Ishikawa (cell line): ENCODE data around the gene PRICKLE1.

Experiments used
- CEBPB ChIP-seq: IDR thresholded peaks from 2 replicates; pipeline ENCODE4 v1.6.1; 2012
- CREB1 ChIP-seq: IDR thresholded peaks from 2 replicates; pipeline ENCODE4 v1.6.1; 2012; ENCODE audit warnings: low read depth
- EGR1 ChIP-seq: IDR thresholded peaks from 2 replicates; pipeline ENCODE4 v1.6.1; 2012
- EP300 ChIP-seq: IDR thresholded peaks from 2 replicates; pipeline ENCODE4 v1.6.1; 2012; ENCODE audit warnings: borderline replicate concordance
- FOXM1 ChIP-seq: IDR thresholded peaks from 2 replicates; pipeline ENCODE4 v1.6.1; 2012; ENCODE audit warnings: low read depth, borderline replicate concordance
- MAX ChIP-seq: IDR thresholded peaks from 2 replicates; pipeline ENCODE4 v1.6.1; 2012
- NFIC ChIP-seq: IDR thresholded peaks from 2 replicates; pipeline ENCODE4 v1.6.1; 2012
- RAD21 ChIP-seq: IDR thresholded peaks from 2 replicates; pipeline ENCODE4 v1.6.1; 2012; ENCODE audit warnings: low read depth
- TAF1 ChIP-seq: IDR thresholded peaks from 2 replicates; pipeline ENCODE4 v1.6.1; 2012; ENCODE audit warnings: low read depth, mild to moderate bottlenecking
- TCF12 ChIP-seq: IDR thresholded peaks from 2 replicates; pipeline ENCODE4 v1.6.1; 2012; ENCODE audit warnings: low read depth
- TEAD4 ChIP-seq: IDR thresholded peaks from 2 replicates; pipeline ENCODE4 v1.6.1; 2012
- YY1 ChIP-seq: IDR thresholded peaks from 2 replicates; pipeline ENCODE4 v1.6.1; 2012; ENCODE audit warnings: low read depth
- ZBTB7A ChIP-seq: IDR thresholded peaks from 2 replicates; pipeline ENCODE4 v1.6.1; 2012; ENCODE audit warnings: low read depth
- TF ChIP-seq, protein P1 (sequence below): IDR thresholded peaks from 2 replicates; pipeline ENCODE4 v1.6.1; 2012; ENCODE audit warnings: low read depth, mild to moderate bottlenecking
- TF ChIP-seq, protein P2 (sequence below): IDR thresholded peaks from 2 replicates; pipeline ENCODE4 v1.6.1; 2012

Gene PRICKLE1

GRCh38 chr12:42534184-42534838, 55.2 kb downstream of the PRICKLE1 start:
- TF ChIP-seq, protein P1, sequence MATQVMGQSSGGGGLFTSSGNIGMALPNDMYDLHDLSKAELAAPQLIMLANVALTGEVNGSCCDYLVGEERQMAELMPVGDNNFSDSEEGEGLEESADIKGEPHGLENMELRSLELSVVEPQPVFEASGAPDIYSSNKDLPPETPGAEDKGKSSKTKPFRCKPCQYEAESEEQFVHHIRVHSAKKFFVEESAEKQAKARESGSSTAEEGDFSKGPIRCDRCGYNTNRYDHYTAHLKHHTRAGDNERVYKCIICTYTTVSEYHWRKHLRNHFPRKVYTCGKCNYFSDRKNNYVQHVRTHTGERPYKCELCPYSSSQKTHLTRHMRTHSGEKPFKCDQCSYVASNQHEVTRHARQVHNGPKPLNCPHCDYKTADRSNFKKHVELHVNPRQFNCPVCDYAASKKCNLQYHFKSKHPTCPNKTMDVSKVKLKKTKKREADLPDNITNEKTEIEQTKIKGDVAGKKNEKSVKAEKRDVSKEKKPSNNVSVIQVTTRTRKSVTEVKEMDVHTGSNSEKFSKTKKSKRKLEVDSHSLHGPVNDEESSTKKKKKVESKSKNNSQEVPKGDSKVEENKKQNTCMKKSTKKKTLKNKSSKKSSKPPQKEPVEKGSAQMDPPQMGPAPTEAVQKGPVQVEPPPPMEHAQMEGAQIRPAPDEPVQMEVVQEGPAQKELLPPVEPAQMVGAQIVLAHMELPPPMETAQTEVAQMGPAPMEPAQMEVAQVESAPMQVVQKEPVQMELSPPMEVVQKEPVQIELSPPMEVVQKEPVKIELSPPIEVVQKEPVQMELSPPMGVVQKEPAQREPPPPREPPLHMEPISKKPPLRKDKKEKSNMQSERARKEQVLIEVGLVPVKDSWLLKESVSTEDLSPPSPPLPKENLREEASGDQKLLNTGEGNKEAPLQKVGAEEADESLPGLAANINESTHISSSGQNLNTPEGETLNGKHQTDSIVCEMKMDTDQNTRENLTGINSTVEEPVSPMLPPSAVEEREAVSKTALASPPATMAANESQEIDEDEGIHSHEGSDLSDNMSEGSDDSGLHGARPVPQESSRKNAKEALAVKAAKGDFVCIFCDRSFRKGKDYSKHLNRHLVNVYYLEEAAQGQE, result no peak
- TF ChIP-seq YY1 (no peak), TEAD4 (no peak), FOXM1 (no peak), RAD21 (no peak), TAF1 (no peak), CEBPB (no peak), TCF12 (no peak)
- TF ChIP-seq, protein P2, sequence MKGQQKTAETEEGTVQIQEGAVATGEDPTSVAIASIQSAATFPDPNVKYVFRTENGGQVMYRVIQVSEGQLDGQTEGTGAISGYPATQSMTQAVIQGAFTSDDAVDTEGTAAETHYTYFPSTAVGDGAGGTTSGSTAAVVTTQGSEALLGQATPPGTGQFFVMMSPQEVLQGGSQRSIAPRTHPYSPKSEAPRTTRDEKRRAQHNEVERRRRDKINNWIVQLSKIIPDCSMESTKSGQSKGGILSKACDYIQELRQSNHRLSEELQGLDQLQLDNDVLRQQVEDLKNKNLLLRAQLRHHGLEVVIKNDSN, result no peak

DNA sequence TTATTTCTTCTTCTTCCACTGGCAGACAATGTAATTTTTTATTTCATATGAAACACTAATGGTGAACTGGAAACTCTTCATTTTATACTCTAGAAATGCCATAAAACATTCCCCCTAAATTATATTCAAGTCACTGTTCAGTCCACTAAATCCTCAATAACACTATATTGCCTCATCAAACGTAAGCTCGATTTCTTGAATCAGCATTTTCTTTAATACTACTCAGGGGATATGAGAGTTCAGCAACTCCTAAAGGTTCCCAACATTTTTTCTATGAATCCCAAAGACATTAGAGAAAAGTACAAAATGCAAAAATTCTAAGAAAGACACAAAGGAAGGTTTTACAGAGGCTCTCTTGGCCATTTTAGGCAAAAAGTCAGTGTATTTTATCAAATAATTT, 59.3 kb downstream of the PRICKLE1 start:
- no peak for TF ChIP-seq CEBPB
- TF ChIP-seq EP300, result no peak

DNA sequence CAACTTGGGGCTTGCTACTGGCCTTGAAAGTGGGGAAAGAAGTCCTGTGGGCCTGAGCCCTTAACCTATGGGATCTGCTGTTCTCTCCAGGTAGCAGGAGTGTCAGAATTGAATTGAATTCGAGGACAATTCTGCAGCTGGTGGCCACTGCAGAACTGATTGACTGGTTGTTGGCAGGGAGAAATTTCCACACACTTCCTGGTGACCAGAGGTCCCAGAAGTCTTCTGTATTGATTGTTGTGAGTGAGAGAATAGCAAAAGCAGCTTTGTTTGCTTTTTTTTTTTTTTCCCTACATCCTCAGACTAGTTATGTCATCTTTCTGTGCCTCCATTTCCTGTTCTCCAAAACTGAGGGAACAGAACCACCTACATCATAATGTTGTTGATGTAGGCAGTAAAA, 64.1 kb downstream of the PRICKLE1 start:
- TF ChIP-seq TCF12 (no peak), NFIC (no peak), RAD21 (no peak), CEBPB (no peak)
- TF ChIP-seq, protein P1, result no peak

DNA sequence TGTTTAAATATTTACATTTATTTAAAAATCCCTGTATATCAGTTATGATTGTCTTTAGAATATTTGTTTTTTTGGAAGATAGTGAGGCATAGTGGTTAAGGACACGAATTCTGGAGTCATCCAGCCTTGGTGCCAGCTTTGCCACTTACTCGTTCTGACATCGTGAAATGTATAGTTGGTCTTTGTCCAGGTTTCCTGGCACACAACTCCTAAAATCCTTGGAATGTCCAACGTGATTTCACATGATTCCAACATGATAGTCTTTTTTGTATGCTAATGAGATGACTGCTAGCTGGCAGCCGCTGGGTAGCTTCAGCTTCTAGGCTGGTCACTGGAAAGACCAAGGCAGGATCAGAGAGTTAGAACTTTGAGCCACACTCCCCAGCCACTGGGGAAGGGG, 64.8 kb downstream of the PRICKLE1 start:
- no peak for TF ChIP-seq RAD21
- no peak for TF ChIP-seq NFIC
- no peak for TF ChIP-seq CREB1
- no peak for TF ChIP-seq YY1
- TF ChIP-seq FOXM1, result no peak
- no peak for TF ChIP-seq EGR1
- no peak for TF ChIP-seq EP300
- TF ChIP-seq TEAD4, result no peak
- TF ChIP-seq MAX, result no peak
- TF ChIP-seq TAF1, result no peak
- no peak for TF ChIP-seq TCF12

- TF ChIP-seq ZBTB7A, result no peak
- no peak for TF ChIP-seq CEBPB
- TF ChIP-seq FOXM1, result no peak
- no peak for TF ChIP-seq TAF1
These were observed 73.0 kb downstream of the PRICKLE1 start for GRCh38 chr12:42516573-42516972.

DNA sequence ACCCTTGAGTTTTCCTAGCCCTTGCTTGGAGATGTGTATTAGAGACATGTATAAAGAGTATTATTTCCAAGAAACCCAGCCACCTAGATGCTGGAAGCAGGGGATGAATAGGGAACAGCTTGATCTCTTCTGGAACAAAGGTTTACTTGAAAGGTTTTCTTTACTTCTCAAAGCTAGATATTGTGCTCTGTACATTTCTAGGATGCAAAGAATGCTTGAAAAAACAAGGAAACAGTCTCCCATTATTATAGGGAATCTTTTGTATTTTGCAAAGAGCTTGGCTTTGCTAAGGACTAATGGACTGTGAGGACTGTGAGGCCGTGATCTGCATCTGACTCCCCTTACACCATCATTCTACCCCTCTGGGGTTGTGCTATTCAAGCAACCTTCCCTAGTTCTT, 77.9 kb downstream of the PRICKLE1 start:
- TF ChIP-seq EGR1, result no peak
- TF ChIP-seq EP300, result no peak
- no peak for TF ChIP-seq ZBTB7A
- no peak for TF ChIP-seq CREB1
- no peak for TF ChIP-seq RAD21
- no peak for TF ChIP-seq NFIC
- TF ChIP-seq, protein P1, result no peak
- TF ChIP-seq MAX, result no peak
- TF ChIP-seq FOXM1, result no peak
- TF ChIP-seq CEBPB, result no peak
- TF ChIP-seq TAF1, result no peak
- TF ChIP-seq TEAD4, result no peak
- TF ChIP-seq TCF12, result no peak
- TF ChIP-seq, protein P2, result no peak
